K562 (cell line): ENCODE results near the gene MYL5. TPM values are rescaled to one million over a fixed set of nuclear protein-coding genes. Genes with fewer than 3 reads are reported as not detected.

Source experiments
- ARNT ChIP-seq, 2 experiments: fragments of 450-650 bp; IDR thresholded peaks; 2 replicates each; pipeline ENCODE4 v1.6.1; 2016; ENCODE audit warnings: mild to moderate bottlenecking in 1 of 2
- POLR2AphosphoS5 ChIP-seq: IDR thresholded peaks from 2 replicates; pipeline ENCODE4 v1.6.1; 2011; ENCODE audit warnings: mild to moderate bottlenecking, low read depth, low read length, moderate library complexity; ENCODE audit not compliant: control insufficient read depth, insufficient read depth
- SMAD4 ChIP-seq: fragments of 250-450 bp; sonication (Bioruptor Pico); conservative IDR thresholded peaks from 2 replicates; pipeline ENCODE4 v1.8.0; 2021; ENCODE audit warnings: inconsistent platforms, mild to moderate bottlenecking, moderate library complexity
- STAT6 ChIP-seq: sonication (generic); formaldehyde crosslinking; IDR thresholded peaks from 2 replicates; pipeline ENCODE4 v1.8.1; 2023; ENCODE audit warnings: mild to moderate bottlenecking, missing genetic modification reagents
- ZNF589 ChIP-seq: fragments of 200-800 bp; sonication (Bioruptor generic); IDR thresholded peaks from 2 replicates; pipeline ENCODE4 v1.6.1; 2016; ENCODE audit warnings: low read depth, missing genetic modification characterization, missing compliant biosample characterization
- ZSCAN32 ChIP-seq: fragments of 450-650 bp; formaldehyde crosslinking; IDR thresholded peaks from 2 replicates; pipeline ENCODE4 v1.4.0; 2020; ENCODE audit warnings: mild to moderate bottlenecking, moderate library complexity
- polyA plus RNA-seq, 8 experiments: library from polyadenylated mRNA; depleted of rRNA in 4 of 8; stranded (reverse) in 5 of 8; unstranded in 3 of 8; fragments of >200 nt; fragmentation: Nextera tagmentation in 2 of 8; fragmentation: Illumina TruSeq in 1 of 8; extraction: Ambion mirVana in 2 of 8; extraction: Trizol in 1 of 8; gene quantifications; 2 replicates each; pipeline versions ENCODE4 v1.2.1 to v1.2.3, GENCODE V29; 2011 to 2014; ENCODE audit warnings: inconsistent platforms in 1 of 8, missing spikeins in 1 of 8
- total RNA-seq, 7 experiments: library from RNA; depleted of rRNA in 6 of 7; stranded (reverse); fragments of >200 nt in 6 of 7; fragmentation: Illumina TruSeq in 2 of 7; extraction: Trizol in 2 of 7; gene quantifications; 2 replicates each; pipeline versions ENCODE4 v1.2.1 to v1.2.3, GENCODE V29; 2011 to 2021; ENCODE audit warnings: low replicate concordance in 1 of 7
- TF ChIP-seq, protein P1 (sequence below), 2 experiments: fragments of 450-650 bp in 1 of 2; IDR thresholded peaks; 2 replicates each; pipeline ENCODE4 v1.6.1; 2011 to 2017; ENCODE audit warnings: low read depth in 2 of 2, antibody characterized with exemption in 1 of 2, borderline replicate concordance in 1 of 2, low read length in 1 of 2, mild to moderate bottlenecking in 1 of 2, mixed read lengths in 1 of 2; ENCODE audit not compliant: control insufficient read depth in 1 of 2

Gene MYL5
- total and polyA plus RNA-seq, 9 of the 15 experiments (the other 6 are each of a cell fraction or from before 2014, with no cell fraction given) = 1.4 to 10.0 (median 4.1) TPM

DNA sequence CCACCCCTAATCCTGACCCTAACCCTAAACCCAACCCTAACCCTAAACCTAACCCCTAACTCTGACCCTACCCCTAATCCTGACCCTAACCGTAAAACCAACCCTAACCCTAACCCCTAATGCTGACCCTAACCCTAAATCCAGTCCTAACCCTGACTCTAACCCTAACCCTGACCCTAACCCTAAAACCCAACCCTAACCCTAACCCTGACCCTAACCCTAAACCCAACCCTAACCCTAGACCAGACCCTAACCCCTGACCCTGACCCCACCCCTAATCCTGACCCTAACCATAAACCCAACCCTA lies 30.6 kb downstream of the MYL5 start (continued):
- TF ChIP-seq, protein P1, sequence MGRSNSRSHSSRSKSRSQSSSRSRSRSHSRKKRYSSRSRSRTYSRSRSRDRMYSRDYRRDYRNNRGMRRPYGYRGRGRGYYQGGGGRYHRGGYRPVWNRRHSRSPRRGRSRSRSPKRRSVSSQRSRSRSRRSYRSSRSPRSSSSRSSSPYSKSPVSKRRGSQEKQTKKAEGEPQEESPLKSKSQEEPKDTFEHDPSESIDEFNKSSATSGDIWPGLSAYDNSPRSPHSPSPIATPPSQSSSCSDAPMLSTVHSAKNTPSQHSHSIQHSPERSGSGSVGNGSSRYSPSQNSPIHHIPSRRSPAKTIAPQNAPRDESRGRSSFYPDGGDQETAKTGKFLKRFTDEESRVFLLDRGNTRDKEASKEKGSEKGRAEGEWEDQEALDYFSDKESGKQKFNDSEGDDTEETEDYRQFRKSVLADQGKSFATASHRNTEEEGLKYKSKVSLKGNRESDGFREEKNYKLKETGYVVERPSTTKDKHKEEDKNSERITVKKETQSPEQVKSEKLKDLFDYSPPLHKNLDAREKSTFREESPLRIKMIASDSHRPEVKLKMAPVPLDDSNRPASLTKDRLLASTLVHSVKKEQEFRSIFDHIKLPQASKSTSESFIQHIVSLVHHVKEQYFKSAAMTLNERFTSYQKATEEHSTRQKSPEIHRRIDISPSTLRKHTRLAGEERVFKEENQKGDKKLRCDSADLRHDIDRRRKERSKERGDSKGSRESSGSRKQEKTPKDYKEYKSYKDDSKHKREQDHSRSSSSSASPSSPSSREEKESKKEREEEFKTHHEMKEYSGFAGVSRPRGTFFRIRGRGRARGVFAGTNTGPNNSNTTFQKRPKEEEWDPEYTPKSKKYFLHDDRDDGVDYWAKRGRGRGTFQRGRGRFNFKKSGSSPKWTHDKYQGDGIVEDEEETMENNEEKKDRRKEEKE (IDR thresholded peaks at IDR 0.05; ENCODE audit: borderline replicate concordance in 1 of 2, control insufficient read depth in 1 of 2, low read depth in 2 of 2, low read length in 1 of 2) = peak in 1 of 2 experiments; percentile 65; a peak in 1 of 4 replicates
- TF ChIP-seq ZSCAN32 (CRISPR knock-in tag) = no peak
- no peak for TF ChIP-seq POLR2AphosphoS5
- peak; percentile 45 to 48; a peak in 1 of 4 replicates for TF ChIP-seq ARNT (IDR thresholded peaks at IDR 0.05)
- no peak for TF ChIP-seq ZNF589 (CRISPR knock-in tag)
- no peak for TF ChIP-seq STAT6
- no peak for TF ChIP-seq SMAD4 (CRISPR knock-in tag)
